Activated T-cell treated with anti-CD3 and anti-CD28 coated beads for 1 hour (primary cell): ENCODE measurements around the gene PCBP3.
"Not testable (repeated sequence)": the region's sequence is repeated elsewhere in the genome, so short reads cannot be mapped to it uniquely, and the experiment has no call there.

ENCODE experiments used
- DNase-seq: peaks from one replicate; pipeline ENCODE4 v3.0.0-alpha.2; 2020; ENCODE audit warnings: low read depth

The PCBP3 gene

GRCh38 chr21:45845770-45846090, 202.2 kb downstream of the PCBP3 start:
- DNase-seq = no peak

GRCh38 chr21:45846373-45847160, 203.0 kb downstream of the PCBP3 start:
- no peak for DNase-seq

GRCh38 chr21:45847870-45848269, 204.3 kb downstream of the PCBP3 start:
- DNase-seq = no peak

- no peak for DNase-seq
These were observed 204.8 kb downstream of the PCBP3 start for GRCh38 chr21:45848331-45848730.

DNA sequence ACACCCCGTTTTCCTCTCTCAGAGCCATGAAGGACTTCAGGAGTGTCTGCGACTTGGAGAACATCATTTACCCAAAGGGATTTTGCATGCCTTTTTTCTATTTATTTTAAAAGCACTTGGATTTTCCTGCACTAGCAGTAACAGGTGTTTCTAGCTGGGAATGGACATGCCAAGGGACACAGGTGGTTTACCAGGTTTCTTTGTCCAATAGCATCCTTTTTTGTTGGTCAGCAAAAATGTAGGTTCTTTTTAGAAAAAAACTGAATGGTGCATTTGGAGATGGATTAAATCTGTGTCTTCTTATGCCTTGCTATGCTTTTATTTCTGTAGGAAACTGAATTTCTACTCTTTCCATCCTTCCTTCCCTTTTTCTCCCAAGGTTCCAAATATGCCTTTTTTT, 205.3 kb downstream of the PCBP3 start:
- DNase-seq = no peak

DNA sequence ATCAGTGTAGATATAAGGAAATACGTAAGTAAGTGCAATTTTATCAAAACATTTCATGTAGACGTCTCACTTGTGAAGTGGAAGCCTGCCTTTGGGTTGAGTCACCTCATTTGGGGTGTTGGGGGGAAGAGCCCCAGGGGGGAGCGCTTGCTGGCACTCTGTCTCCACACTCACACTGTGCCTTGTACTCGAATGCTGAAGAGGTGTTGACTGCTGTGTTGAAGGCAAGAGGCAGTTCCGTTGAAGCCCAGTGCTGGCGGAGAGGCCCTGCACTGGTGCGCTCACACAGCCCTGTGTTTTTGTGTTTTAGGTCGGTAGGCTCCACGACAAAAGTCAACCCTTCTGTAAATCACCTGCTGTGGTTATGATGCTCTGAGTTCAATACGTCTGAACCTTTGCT, 206.1 kb downstream of the PCBP3 start:
- no peak for DNase-seq

- DNase-seq = no peak
These were observed 206.7 kb downstream of the PCBP3 start for GRCh38 chr21:45850181-45850580.

DNA sequence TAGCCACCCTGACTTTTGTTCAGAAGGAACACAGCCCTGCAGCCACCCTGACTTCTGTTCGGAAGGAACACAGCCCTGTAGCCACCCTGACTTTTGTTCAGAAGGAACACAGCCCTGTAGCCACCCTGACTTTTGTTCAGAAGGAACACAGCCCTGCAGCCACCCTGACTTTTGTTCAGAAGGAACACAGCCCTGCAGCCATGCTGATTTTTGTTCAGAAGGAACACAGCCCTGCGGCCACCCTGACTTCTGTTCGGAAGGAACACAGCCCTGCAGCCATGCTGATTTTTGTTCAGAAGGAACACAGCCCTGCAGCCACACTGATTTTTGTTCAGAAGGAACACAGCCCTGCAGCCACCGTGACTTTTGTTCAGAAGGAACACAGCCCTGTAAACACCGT, 208.9 kb downstream of the PCBP3 start:
- not testable (repeated sequence) for DNase-seq

- no peak for DNase-seq
These were observed 209.4 kb downstream of the PCBP3 start for GRCh38 chr21:45852886-45853400.

- no peak for DNase-seq
These were observed 210.3 kb downstream of the PCBP3 start for GRCh38 chr21:45853703-45854342.

DNA sequence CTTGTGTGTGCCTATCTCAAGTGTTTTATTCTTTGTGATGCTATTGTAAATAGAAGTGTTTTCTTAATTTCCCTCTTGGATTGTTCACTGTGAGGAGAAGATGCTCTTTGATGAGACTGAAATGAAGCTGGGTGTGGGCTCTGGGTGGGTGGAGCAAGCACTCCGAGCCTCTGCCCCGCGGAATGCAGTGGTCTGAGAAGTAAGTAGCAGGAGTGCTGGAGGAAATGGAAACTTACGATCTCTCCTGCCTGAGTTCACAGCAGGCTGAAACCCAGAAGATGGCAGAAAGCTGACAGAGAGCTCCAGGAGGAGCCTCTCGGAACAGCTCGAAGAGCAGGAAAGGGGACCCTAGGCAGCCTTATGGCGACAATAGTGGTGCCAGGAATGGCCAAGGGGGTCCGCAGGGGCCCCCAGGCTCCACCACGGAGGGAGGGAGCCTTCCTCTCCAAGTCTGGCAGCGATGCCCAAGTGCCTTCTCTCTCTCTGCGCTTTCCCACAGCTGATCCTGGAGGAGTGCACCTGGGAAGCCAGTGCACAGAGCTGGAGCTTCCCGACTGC, 211.2 kb downstream of the PCBP3 start:
- DNase-seq = no peak

- no peak for DNase-seq
These were observed 211.8 kb downstream of the PCBP3 start for GRCh38 chr21:45855248-45855811.

- DNase-seq = no peak
These were observed 212.9 kb downstream of the PCBP3 start for GRCh38 chr21:45856442-45856841.

- no peak for DNase-seq
These were observed 213.4 kb downstream of the PCBP3 start for GRCh38 chr21:45856906-45857305.

- no peak for DNase-seq
These were observed 214.2 kb downstream of the PCBP3 start for GRCh38 chr21:45857761-45858160.

- no peak for DNase-seq
These were observed 214.7 kb downstream of the PCBP3 start for GRCh38 chr21:45858180-45858579.

GRCh38 chr21:45859041-45859761, 215.7 kb downstream of the PCBP3 start:
- DNase-seq = no peak

DNA sequence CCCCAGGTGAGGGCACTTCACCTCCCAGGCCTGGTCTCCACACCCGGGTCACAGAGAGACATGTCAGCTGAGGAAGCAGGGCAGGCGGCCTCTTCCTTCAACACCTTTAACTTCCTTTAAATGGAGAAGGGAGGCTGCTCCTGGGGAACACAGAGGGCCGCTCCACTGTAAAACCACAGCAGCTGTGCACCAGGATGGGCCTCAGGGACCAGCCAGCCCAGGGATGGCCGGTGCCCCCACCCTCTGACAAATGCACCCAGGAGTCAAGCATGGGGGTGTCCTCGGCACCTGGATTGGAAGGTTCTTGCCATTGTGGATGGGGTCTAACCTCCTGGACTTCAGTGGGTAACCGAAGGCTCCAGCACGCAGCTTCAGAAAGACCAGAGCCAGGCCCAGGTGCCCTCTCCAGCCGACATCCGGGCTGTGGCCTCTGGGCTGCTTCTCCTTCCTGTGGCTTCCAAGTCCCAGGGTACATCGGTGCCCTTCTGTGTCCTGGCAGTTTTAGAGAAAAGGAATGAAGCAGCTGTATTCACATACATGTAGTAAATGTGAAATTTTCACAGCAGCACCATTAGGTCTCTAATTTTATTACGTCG, 216.3 kb downstream of the PCBP3 start:
- DNase-seq = no peak

DNA sequence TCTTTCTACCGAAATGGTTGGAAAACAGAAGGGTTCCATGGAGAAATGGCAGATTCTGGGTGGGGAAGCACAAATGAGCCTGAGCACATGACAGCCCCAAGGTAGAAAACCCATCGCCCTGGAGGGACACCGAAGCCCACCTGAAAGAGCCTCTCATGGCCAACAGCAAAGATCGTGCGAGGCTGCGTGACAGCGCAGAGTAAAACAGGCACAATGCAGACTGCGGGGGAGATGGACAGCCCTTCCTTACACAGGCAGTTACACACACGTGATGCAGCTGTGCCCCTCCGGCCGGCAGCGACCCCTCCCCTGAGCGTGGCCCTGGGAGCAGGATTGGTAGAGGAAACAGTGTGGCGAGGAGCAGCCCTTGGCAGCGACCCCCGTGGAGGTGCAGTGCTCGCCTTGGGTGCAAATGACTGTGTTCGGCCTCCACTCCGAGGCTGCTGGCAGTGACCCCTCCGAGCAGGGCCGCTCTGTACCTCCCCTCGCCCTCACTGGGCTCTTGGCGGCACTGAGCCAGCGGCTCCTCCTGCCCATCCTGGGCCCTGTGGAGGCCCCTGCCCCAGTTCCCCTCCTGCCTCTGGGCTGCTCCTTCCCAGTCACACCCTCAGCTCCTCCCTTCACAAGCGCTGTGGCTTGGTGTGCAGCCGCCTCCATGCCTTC, 217.1 kb downstream of the PCBP3 start:
- DNase-seq = no peak

DNA sequence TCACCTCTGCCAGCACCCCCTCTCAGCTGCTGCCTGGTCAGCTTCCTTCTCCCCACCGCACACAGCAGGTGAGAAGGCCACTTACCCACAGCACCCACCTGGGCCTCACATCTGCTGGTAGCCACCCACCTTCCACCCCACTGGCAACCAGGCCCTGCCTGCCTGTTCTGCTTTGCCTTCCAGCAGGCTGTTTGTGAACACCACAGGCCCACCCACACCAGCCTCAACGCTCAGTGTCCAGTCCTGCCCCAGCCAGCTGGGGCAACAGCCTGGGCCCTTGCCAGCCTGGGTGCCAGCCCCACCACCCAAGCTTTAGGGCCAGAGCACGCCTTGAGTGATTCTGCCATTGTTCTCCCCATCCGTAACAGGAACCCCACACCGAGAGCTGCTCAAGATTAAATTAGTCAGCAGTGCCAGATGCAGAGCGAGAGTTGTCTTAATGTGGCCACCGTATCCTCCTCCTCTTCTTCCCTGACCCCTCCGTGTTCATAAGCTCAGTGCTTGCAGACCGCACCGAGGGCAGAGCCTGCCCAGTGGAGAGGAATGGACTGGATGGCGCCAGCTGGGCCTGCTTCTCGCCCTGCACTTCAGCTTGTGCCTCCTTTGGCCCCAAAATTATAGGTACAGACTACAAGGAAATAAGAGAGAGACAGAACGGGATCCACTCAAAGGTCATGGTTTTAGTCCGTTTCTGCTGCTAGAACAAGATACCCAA, 217.8 kb downstream of the PCBP3 start:
- no peak for DNase-seq
